ENCODE data around the gene OGDHL. TPM values are rescaled to one million over a fixed set of nuclear protein-coding genes. Genes with fewer than 3 reads are reported as not detected.

Gene OGDHL
- total RNA-seq, 1 experiment from 2014 or later: 22.6 TPM

DNA sequence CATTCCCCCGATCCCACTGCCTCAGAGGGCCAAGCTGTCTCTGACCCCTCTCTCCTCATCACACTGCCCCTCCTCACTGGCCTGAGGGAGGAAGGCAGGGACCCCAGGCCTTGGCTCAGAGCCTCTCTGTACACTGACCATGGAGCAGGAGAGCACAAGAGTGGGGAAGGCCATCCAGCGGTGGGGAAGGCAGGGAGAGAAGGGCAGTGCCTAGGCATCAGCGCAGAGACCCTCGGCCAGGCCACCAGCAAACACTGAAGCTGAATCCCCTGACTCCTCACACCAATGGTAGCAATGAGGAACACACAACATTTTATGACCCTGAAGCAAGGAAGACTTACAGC is 14.8 kb downstream of the OGDHL start:
- Mint-ChIP-seq H3K27ac (peak overlapping the region in 1 of 3 experiments; percentile 49; a peak in 2 of 7 replicates), H3K4me1 (no peaks in the 10 kb centered on the region), H3K36me3 (ENCODE audit: insufficient read depth in 1 of 3, low read depth in 3 of 3) (peaks cover 1 to 41% (median 21%) of the 10 kb centered on the region in 3 experiments; a peak in 6 of 7 replicates), H3K4me3 (no peak overlapping the region), H3K27me3 (ENCODE audit: low read depth) (no peaks in the 10 kb centered on the region; the same call in 1 of the 2 replicates), H3K9me3 (no peaks in the 10 kb centered on the region)
- WGBS (ENCODE audit: extremely low coverage, insufficient read length, low lambda C conversion rate): no CpG with 5 or more reads among the region's 4 CpGs
- Histone ChIP-seq H3K9me3 (ENCODE audit: control insufficient read depth, low read depth, low read length) (no peaks in the 10 kb centered on the region), H3K27me3 (ENCODE audit: insufficient read depth, low read length) (no peaks in the 10 kb centered on the region), H3K14ac (ENCODE audit: insufficient read depth, low read length) (no peak overlapping the region), H4K20me1 (ENCODE audit: control insufficient read depth, insufficient read depth, insufficient read length) (no peaks in the 10 kb centered on the region), H3K23me2 (ENCODE audit: insufficient read length, low read depth, low read length, poor library complexity, severe bottlenecking) (no peaks in the 10 kb centered on the region), H2BK12ac (ENCODE audit: insufficient read length, low read depth, low read length) (no peak overlapping the region), H3K4me1 (ENCODE audit: insufficient read depth, low read length) (no peaks in the 10 kb centered on the region), H2BK15ac (ENCODE audit: low read depth, low read length) (no peak overlapping the region), H2BK20ac (ENCODE audit: low read depth, low read length, poor library complexity, severe bottlenecking) (no peak overlapping the region), H2AFZ (ENCODE audit: low read length) (no peak overlapping the region), H2BK5ac (ENCODE audit: insufficient read length, low read length) (no peak overlapping the region), H3K4ac (ENCODE audit: low read depth, low read length) (no peak overlapping the region), H2AK5ac (ENCODE audit: insufficient read length, low read length) (no peak overlapping the region), H3K56ac (ENCODE audit: insufficient read length, low read depth, low read length) (no peak overlapping the region), H3K18ac (ENCODE audit: insufficient read length, low read depth, low read length) (no peak overlapping the region), H3T11ph (ENCODE audit: low read length) (no peak overlapping the region), H3K27ac (ENCODE audit: insufficient read length, low read depth, low read length) (no peak overlapping the region), H4K91ac (ENCODE audit: insufficient read length, low read depth, low read length) (no peak overlapping the region), H3K79me2 (ENCODE audit: insufficient read depth, low read length) (no peaks in the 10 kb centered on the region), H4K8ac (replicated peaks; ENCODE audit: insufficient read length, low read depth, low read length) (no peak overlapping the region), H2BK120ac (ENCODE audit: low read depth, low read length, poor library complexity, severe bottlenecking) (no peak overlapping the region), H3K79me1 (ENCODE audit: insufficient read depth, low read depth, low read length, poor library complexity, severe bottlenecking) (no peaks in the 10 kb centered on the region), H3K9ac (ENCODE audit: extremely low read depth, insufficient read length, low read length) (no peak overlapping the region), H3K4me2 (ENCODE audit: insufficient read depth, insufficient read length, low read length) (no peak overlapping the region), H4K5ac (ENCODE audit: insufficient read length, low read depth, low read length) (no peak overlapping the region), H3K23ac (ENCODE audit: insufficient read length, low read depth, low read length) (no peak overlapping the region)
- TF ChIP-seq, protein P1, sequence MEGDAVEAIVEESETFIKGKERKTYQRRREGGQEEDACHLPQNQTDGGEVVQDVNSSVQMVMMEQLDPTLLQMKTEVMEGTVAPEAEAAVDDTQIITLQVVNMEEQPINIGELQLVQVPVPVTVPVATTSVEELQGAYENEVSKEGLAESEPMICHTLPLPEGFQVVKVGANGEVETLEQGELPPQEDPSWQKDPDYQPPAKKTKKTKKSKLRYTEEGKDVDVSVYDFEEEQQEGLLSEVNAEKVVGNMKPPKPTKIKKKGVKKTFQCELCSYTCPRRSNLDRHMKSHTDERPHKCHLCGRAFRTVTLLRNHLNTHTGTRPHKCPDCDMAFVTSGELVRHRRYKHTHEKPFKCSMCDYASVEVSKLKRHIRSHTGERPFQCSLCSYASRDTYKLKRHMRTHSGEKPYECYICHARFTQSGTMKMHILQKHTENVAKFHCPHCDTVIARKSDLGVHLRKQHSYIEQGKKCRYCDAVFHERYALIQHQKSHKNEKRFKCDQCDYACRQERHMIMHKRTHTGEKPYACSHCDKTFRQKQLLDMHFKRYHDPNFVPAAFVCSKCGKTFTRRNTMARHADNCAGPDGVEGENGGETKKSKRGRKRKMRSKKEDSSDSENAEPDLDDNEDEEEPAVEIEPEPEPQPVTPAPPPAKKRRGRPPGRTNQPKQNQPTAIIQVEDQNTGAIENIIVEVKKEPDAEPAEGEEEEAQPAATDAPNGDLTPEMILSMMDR (conservative IDR thresholded peaks at IDR 0.05): no peak
- DNase-seq: peak; percentile 12

Measured in H9 (cell line).